RWPE2 (cell line): ENCODE results near the gene TMEM39B.
A peak's percentile ranks its signal among the peaks of the same experiment; 100 is the strongest.
"Not testable (repeated sequence)": the region's sequence is repeated elsewhere in the genome, so short reads cannot be mapped to it uniquely, and the experiment has no call there.

Experiments
- ATAC-seq: fragments of 200-7000 bp; cut with Tn5 transposase; 3 replicates; pipeline ENCODE4 v1.9.1; 2021; ENCODE audit warnings: low read depth
- DNase-seq: peaks from one replicate; pipeline ENCODE4 v3.0.0-alpha.2; 2020; ENCODE audit warnings: low spot score
- H3K27ac ChIP-seq: fragments of 450-650 bp; 2 replicates; pipeline ENCODE4 v1.5.1; 2017; ENCODE audit warnings: mild to moderate bottlenecking; ENCODE audit not compliant: poor library complexity, severe bottlenecking
- H3K27me3 ChIP-seq: fragments of 250-450 bp; sonication (Bioruptor Pico); 2 replicates; pipeline ENCODE4 v1.5.1; 2021; ENCODE audit warnings: mild to moderate bottlenecking, moderate library complexity; ENCODE audit not compliant: insufficient read depth, poor library complexity, severe bottlenecking
- H3K36me3 ChIP-seq: fragments of 250-450 bp; sonication (Bioruptor Pico); 2 replicates; pipeline ENCODE4 v1.5.1; 2020; ENCODE audit warnings: low read depth, mild to moderate bottlenecking, moderate library complexity
- H3K4me1 ChIP-seq: fragments of 250-450 bp; sonication (Bioruptor Pico); 2 replicates; pipeline ENCODE4 v1.5.1; 2021; ENCODE audit warnings: mild to moderate bottlenecking, moderate library complexity; ENCODE audit not compliant: insufficient read depth, poor library complexity, severe bottlenecking
- H3K4me3 ChIP-seq: fragments of 250-450 bp; sonication (Bioruptor Pico); 2 replicates; pipeline ENCODE4 v1.5.1; 2021; ENCODE audit warnings: mild to moderate bottlenecking, moderate library complexity; ENCODE audit not compliant: severe bottlenecking
- H3K9me3 ChIP-seq: fragments of 250-450 bp; sonication (Bioruptor Pico); 2 replicates; pipeline ENCODE4 v1.5.1; 2021; ENCODE audit warnings: mild to moderate bottlenecking, moderate library complexity; ENCODE audit not compliant: severe bottlenecking
- TF ChIP-seq, protein P1 (sequence below): fragments of 450-650 bp; IDR thresholded peaks from one replicate; pipeline ENCODE4 v1.5.1; 2017; ENCODE audit warnings: mild to moderate bottlenecking, moderate library complexity; ENCODE audit not compliant: poor library complexity, severe bottlenecking

Gene TMEM39B

DNA sequence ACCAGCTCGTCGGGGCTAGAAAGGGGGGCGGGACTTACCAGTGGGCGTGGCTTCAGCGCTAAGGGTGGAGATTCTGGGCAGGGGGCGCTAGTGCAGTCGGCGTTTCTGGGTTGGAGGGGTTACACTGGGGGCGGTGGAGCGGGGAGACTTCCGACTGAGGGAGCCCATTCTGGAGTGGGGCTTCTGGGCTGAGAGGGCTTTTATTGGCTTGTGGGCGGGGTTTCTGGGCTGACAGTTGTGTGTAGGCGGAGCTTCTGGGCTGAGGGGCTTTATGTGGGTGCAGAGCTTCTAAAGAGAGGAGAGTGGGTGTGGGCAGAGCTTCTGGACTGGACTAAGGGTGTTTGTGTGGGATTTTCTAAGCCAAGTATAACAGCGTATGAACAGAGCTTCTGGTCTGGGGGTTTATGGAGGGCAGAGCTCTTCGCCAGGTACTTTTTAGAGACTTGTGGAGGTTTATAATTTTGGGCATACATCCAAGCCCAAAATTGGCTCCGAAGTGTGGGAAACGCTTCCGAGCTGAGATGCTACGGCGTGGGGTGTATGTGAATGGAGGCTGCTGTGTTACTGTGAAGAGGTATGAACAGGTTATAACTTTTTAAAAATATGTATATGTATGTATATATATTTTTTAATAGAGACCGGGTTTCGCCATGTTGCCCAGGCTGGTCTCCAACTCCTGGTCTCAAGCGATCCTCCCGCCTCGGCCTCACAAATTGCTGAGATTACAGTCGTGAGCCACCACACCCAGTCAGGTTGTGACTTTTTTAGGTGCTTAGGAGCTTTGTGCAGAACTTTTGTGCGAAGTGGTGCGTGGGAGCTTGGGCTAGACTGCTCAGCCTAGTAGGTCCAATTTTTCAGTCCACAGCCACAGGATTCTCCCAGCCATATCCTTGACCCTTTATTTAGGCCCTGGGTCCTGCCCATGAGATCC, 825 bp downstream of the TMEM39B start:
- peaks cover 8% of the 10 kb centered on the region for H3K4me1 ChIP-seq
- DNase-seq (no peak), ATAC-seq (peak; percentile 10; the same call in 2 of the 3 replicates)
- peak overlapping the region; percentile 56 for H3K4me3 ChIP-seq
- H3K27me3 ChIP-seq = no peaks in the 10 kb centered on the region
- peaks cover 29% of the 10 kb centered on the region for H3K36me3 ChIP-seq
- TF ChIP-seq, protein P1, sequence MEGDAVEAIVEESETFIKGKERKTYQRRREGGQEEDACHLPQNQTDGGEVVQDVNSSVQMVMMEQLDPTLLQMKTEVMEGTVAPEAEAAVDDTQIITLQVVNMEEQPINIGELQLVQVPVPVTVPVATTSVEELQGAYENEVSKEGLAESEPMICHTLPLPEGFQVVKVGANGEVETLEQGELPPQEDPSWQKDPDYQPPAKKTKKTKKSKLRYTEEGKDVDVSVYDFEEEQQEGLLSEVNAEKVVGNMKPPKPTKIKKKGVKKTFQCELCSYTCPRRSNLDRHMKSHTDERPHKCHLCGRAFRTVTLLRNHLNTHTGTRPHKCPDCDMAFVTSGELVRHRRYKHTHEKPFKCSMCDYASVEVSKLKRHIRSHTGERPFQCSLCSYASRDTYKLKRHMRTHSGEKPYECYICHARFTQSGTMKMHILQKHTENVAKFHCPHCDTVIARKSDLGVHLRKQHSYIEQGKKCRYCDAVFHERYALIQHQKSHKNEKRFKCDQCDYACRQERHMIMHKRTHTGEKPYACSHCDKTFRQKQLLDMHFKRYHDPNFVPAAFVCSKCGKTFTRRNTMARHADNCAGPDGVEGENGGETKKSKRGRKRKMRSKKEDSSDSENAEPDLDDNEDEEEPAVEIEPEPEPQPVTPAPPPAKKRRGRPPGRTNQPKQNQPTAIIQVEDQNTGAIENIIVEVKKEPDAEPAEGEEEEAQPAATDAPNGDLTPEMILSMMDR = peak; percentile 12
- H3K9me3 ChIP-seq = no peaks in the 10 kb centered on the region
- H3K27ac ChIP-seq = peak overlapping the region; percentile 79

DNA sequence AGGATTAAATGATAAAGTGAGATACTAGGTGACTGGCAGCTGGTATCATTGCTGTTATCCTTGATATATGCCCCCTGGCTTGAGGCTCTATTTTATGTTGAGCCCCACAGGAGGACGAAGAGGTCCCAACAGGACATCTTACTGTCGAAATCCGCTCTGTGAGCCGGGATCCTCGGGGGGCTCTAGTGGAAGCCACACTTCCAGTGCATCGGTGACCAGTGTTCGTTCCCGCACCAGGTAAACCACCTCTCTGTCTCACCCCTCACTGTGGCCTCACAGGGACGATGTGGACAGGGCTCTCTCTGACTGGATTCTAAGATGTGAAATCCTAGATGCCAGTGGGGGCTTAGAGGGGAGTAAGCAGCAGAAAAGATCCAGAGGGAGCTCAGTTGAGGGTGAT, 2.1 kb downstream of the TMEM39B start:
- H3K36me3 ChIP-seq = peaks cover 32% of the 10 kb centered on the region
- no peaks in the 10 kb centered on the region for H3K27me3 ChIP-seq
- ATAC-seq (no peak), DNase-seq (no peak)
- no peak overlapping the region for H3K4me3 ChIP-seq
- peaks cover 8% of the 10 kb centered on the region for H3K4me1 ChIP-seq
- H3K27ac ChIP-seq = no peak overlapping the region
- no peaks in the 10 kb centered on the region for H3K9me3 ChIP-seq
- TF ChIP-seq, protein P1 = no peak

DNA sequence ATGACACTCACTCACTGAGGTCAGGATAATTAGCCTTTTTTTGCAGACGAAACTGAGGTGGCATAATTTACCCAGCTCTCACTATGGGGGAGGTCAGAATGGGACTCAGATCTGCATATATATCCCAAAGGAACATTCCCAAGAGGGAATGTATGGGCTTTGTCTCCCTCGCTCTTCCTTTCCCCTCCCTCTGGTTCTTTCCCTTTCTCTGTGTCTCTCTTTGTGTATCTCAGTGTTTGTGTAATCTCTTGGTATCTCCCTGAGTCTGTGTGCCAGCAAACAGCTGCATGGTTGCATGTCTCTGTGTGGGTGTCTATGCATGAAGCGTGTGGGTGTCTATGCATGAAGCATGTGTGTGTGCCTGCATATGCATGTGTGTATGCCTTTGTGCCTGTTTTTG, 4.7 kb downstream of the TMEM39B start:
- no peak overlapping the region for H3K4me3 ChIP-seq
- H3K27ac ChIP-seq = no peak overlapping the region
- H3K27me3 ChIP-seq = no peaks in the 10 kb centered on the region
- H3K9me3 ChIP-seq = no peaks in the 10 kb centered on the region
- TF ChIP-seq, protein P1 = no peak
- peaks cover 51% of the 10 kb centered on the region for H3K36me3 ChIP-seq
- DNase-seq (no peak), ATAC-seq (no peak)
- H3K4me1 ChIP-seq = no peaks in the 10 kb centered on the region

DNA sequence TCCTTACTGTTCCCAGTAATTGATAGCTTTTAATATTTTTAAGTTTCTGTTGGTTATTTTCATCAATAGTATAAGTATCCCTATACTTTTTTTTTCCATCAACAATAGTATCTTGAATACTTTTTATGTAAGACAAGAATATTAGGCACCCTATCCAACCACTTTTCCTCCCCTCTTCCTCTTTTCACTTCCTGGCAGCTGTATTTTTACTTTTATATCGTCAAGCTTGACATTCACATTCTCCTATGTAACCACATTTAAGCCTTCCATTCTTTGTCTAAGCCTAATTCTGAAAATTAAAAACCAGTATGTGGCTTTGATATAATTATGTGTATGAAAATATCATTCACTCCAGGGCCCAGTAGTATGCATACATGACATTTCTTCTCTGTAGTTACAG, 9.3 kb downstream of the TMEM39B start:
- ATAC-seq = no peak
- Histone ChIP-seq H3K4me3 (no peak overlapping the region), H3K27ac (no peak overlapping the region), H3K4me1 (no peaks in the 10 kb centered on the region), H3K27me3 (no peaks in the 10 kb centered on the region), H3K9me3 (no peaks in the 10 kb centered on the region), H3K36me3 (peaks cover 64% of the 10 kb centered on the region)
- no peak for DNase-seq
- TF ChIP-seq, protein P1 = no peak

DNA sequence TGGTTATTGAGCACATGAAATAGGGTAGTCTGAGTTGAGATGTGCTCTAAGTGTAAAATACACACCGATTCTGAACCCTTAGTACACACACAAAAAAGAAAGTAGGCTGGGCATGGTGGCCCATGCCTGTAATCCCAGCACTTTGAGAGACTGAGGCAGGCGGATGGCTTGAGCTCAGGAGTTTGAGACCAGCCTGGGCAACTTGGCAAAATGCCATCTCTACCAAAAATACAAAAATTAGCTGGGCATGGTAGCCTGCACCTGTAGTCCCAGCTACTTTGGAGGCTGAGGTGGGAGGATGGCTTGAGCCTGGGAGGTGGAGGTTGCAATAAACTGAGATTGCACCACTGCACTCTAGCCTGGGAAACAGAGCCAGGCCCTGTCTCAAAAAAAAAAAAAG, 13.6 kb downstream of the TMEM39B start:
- H3K27me3 ChIP-seq, ATAC-seq, H3K4me3 ChIP-seq, H3K27ac ChIP-seq, H3K9me3 ChIP-seq, H3K4me1 ChIP-seq, DNase-seq: not testable (repeated sequence)
- H3K36me3 ChIP-seq = peaks cover 47% of the 10 kb centered on the region
